GM19193 (cell line): ENCODE data around the gene ITIH4.

Experiments
- POLR2A ChIP-seq: IDR thresholded peaks from 4 replicates; pipeline ENCODE4 v1.6.1; 2011; ENCODE audit not compliant: insufficient read depth, insufficient read length; ENCODE audit errors: extremely low read depth

ITIH4 gene

GRCh38 chr3:52787672-52788625 lies 42.5 kb downstream of the ITIH4 start:
- TF ChIP-seq POLR2A, result no peak

- TF ChIP-seq POLR2A, result no peak
Observed at GRCh38 chr3:52787246-52787645, 43.2 kb downstream of the ITIH4 start.

- no peak for TF ChIP-seq POLR2A
Observed at GRCh38 chr3:52786330-52787215, 43.9 kb downstream of the ITIH4 start.

GRCh38 chr3:52784931-52785590 lies 45.4 kb downstream of the ITIH4 start:
- no peak for TF ChIP-seq POLR2A

- no peak for TF ChIP-seq POLR2A
Observed at GRCh38 chr3:52784021-52784621, 46.4 kb downstream of the ITIH4 start.

- no peak for TF ChIP-seq POLR2A
Observed at GRCh38 chr3:52783211-52783555, 47.3 kb downstream of the ITIH4 start.

GRCh38 chr3:52782412-52783210 lies 47.9 kb downstream of the ITIH4 start:
- no peak for TF ChIP-seq POLR2A

- TF ChIP-seq POLR2A, result no peak
Observed at GRCh38 chr3:52781741-52782140, 48.7 kb downstream of the ITIH4 start.

- no peak for TF ChIP-seq POLR2A
Observed at GRCh38 chr3:52779837-52780585, 50.5 kb downstream of the ITIH4 start.

GRCh38 chr3:52779011-52779836 lies 51.2 kb downstream of the ITIH4 start:
- TF ChIP-seq POLR2A, result no peak

GRCh38 chr3:52777959-52778805 lies 52.3 kb downstream of the ITIH4 start:
- no peak for TF ChIP-seq POLR2A
